RCC 7860 (cell line): Measurements from ENCODE around the gene KPNA5.
A peak's percentile ranks its signal among the peaks of the same experiment; 100 is the strongest.

Experiments
- DNase-seq: peaks from one replicate; pipeline ENCODE4 v3.0.0-alpha.2; 2015; ENCODE audit warnings: low spot score
- FAIRE-seq: peaks from 2 replicates; lab custom pipeline; 2012; peaks lifted over from hg19 to GRCh38; lab: Jason Lieb, UNC

Gene KPNA5

GRCh38 chr6:116779573-116780164 lies 98.7 kb downstream of the KPNA5 start:
- FAIRE-seq (peak; percentile 58), DNase-seq (peak; percentile 32)

DNA sequence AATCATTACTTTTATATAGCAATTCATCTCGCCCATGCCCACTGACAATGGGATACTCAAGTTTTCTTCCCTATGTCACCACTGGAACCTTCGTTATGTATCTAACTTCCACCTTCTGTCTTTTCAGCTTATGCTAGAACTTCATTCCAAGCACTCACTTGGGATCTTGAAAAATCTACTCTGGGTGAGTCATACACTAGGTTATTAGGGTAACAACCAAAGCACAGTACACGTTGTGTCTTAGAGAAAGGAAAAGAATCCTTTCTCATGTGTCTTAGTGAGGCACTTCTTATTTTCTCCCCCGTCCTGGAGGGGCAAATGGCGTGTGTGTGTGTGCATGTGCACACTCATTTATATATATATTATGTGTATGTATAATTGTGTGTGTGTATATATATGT lies 102.8 kb downstream of the KPNA5 start:
- FAIRE-seq = no peak

More for the DNA sequence above, 102.8 kb downstream of the KPNA5 start:
- no peak for DNase-seq
